GM08714 (cell line): ENCODE results near the gene HBZ.
"Not testable (repeated sequence)": the region's sequence is repeated elsewhere in the genome, so short reads cannot be mapped to it uniquely, and the experiment has no call there.

Experiments
- H3K4me3 ChIP-seq: fragments of 200-500 bp; sonication (Bioruptor generic); 2 replicates; pipeline ENCODE4 v1.5.1; 2014; ENCODE audit warnings: mild to moderate bottlenecking, low read length, inconsistent platforms
- ZNF274 ChIP-seq: IDR thresholded peaks from 2 replicates; pipeline ENCODE4 v1.6.1; 2012; ENCODE audit warnings: mild to moderate bottlenecking, low read depth, low read length

Gene HBZ

GRCh38 chr16:149024-149660, 3.3 kb upstream of the HBZ start:
- no peak for TF ChIP-seq ZNF274
- H3K4me3 ChIP-seq: no peak overlapping the region

GRCh38 chr16:153129-153521, 681 bp downstream of the HBZ start:
- H3K4me3 ChIP-seq: not testable (repeated sequence)

GRCh38 chr16:153550-154216, 1.2 kb downstream of the HBZ start:
- not testable (repeated sequence) for H3K4me3 ChIP-seq

- peak overlapping the region; percentile 15; the same call in 1 of the 2 replicates for H3K4me3 ChIP-seq
- TF ChIP-seq ZNF274: no peak
These were observed 2.0 kb downstream of the HBZ start for GRCh38 chr16:154217-155030.

GRCh38 chr16:155031-155398, 2.6 kb downstream of the HBZ start:
- no peak overlapping the region; the same call in 1 of the 2 replicates for H3K4me3 ChIP-seq

GRCh38 chr16:159136-159849, 6.8 kb downstream of the HBZ start:
- no peak for TF ChIP-seq ZNF274
- no peak overlapping the region for H3K4me3 ChIP-seq

More at GRCh38 chr16:155031-155398, 2.6 kb downstream of the HBZ start:
- no peak for TF ChIP-seq ZNF274

GRCh38 chr16:160242-160641, 7.8 kb downstream of the HBZ start:
- not testable (repeated sequence) for H3K4me3 ChIP-seq

GRCh38 chr16:160691-161190, 8.3 kb downstream of the HBZ start:
- no peak for TF ChIP-seq ZNF274
- H3K4me3 ChIP-seq: no peak overlapping the region

- no peak for TF ChIP-seq ZNF274
- H3K4me3 ChIP-seq: no peak overlapping the region
These were observed 10.0 kb downstream of the HBZ start for GRCh38 chr16:162271-162991.

- H3K4me3 ChIP-seq: not testable (repeated sequence)
These were observed 10.7 kb downstream of the HBZ start for GRCh38 chr16:163139-163538.

GRCh38 chr16:163696-164095, 11.3 kb downstream of the HBZ start:
- not testable (repeated sequence) for H3K4me3 ChIP-seq

- H3K4me3 ChIP-seq: not testable (repeated sequence)
These were observed 11.8 kb downstream of the HBZ start for GRCh38 chr16:164134-164823.

GRCh38 chr16:164827-165538, 12.5 kb downstream of the HBZ start:
- no peak overlapping the region for H3K4me3 ChIP-seq
- no peak for TF ChIP-seq ZNF274
